GM21529 (cell line): ENCODE data around the gene SLC9A5.

ENCODE experiments used
- ATAC-seq: cut with Tn5 transposase; IDR thresholded peaks from one replicate; pipeline ENCODE4 v1.9.1; 2021; ENCODE audit not compliant: unreplicated experiment

SLC9A5 gene, protein sequence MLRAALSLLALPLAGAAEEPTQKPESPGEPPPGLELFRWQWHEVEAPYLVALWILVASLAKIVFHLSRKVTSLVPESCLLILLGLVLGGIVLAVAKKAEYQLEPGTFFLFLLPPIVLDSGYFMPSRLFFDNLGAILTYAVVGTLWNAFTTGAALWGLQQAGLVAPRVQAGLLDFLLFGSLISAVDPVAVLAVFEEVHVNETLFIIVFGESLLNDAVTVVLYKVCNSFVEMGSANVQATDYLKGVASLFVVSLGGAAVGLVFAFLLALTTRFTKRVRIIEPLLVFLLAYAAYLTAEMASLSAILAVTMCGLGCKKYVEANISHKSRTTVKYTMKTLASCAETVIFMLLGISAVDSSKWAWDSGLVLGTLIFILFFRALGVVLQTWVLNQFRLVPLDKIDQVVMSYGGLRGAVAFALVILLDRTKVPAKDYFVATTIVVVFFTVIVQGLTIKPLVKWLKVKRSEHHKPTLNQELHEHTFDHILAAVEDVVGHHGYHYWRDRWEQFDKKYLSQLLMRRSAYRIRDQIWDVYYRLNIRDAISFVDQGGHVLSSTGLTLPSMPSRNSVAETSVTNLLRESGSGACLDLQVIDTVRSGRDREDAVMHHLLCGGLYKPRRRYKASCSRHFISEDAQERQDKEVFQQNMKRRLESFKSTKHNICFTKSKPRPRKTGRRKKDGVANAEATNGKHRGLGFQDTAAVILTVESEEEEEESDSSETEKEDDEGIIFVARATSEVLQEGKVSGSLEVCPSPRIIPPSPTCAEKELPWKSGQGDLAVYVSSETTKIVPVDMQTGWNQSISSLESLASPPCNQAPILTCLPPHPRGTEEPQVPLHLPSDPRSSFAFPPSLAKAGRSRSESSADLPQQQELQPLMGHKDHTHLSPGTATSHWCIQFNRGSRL

DNA sequence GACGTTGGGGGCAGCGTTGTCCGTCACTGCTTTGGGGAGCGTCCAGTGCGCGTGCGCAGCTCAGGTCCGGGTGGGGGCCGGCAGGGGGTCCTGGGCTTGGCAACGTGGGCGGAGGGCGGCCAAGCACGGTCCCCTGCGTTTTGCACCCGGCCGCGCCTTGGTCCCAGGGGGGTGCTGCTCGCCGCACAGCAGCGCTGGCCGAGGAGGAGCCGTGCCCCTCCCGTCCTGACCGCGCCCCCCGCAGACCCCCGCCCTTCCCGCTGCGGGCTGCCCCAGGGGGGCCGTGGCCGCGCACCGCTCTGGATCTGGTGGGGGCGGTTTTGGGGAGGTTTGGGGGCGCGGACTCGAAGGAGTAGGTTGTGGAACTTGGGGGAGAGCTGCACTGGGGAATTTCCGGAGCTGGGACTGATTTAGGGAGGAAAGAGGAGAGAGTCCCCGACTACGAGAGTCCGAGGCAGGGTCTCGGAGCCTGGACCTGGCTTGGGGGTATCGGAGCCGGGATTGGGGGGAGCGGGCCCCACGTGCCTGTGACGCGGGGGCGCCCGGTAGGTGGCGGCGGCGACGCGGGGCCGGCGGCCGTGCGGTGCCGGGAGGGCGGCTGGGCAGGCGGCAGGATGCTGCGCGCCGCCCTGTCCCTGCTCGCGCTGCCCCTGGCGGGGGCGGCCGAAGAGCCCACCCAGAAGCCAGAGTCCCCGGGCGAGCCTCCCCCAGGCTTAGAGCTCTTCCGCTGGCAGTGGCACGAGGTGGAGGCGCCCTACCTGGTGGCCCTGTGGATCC lies at the start of gene SLC9A5:
Gene SLC9A5, plus strand, starts transcription at position 579 of the 777 bp plus-strand sequence. Its CDS starts 36 bp downstream, at position 615.
- no peak for ATAC-seq

DNA sequence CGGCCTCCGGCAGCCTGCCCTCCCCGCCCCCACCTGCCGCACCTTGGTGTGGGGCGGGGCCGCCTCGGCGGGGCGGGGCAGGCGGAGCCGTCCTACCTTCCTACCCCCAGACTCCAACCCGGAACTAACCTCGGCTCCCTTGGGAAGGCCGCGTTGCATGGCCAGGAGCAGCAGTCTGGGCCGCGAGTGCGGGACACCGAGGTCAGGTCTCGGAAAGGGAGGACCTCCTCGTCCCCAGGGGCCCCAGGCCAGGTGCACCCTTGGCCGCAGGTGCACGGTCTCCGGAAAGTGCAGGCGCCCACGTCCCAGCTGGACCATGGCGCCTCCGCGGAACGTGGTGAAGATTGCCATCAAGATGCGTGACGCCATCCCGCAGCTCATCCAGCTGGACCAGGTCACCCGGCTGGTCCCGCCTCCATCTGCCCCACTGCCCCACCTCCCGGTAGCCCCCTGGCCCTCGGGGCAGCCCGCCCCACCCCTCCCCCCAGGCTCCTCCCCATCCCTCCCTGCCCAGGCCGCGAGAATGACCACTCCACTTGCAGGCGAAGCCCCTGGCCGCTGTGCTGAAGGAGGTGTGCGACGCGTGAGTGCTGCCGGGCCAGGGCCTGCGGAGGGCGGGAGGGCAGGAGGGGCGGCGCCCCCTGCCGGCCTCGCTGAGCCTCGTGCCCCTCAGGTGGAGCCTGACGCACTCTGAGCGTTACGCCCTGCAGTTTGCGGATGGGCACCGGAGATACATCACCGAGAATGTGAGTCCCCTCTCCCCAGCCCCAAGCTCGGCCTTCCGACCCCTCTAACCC lies 49.6 kb upstream of the SLC9A5 start, which contains the start of gene ELMO3:
Gene ELMO3, plus strand, starts transcription at position 121 of the 797 bp plus-strand sequence. Its CDS starts 196 bp downstream, at position 317.
- no peak for ATAC-seq

DNA sequence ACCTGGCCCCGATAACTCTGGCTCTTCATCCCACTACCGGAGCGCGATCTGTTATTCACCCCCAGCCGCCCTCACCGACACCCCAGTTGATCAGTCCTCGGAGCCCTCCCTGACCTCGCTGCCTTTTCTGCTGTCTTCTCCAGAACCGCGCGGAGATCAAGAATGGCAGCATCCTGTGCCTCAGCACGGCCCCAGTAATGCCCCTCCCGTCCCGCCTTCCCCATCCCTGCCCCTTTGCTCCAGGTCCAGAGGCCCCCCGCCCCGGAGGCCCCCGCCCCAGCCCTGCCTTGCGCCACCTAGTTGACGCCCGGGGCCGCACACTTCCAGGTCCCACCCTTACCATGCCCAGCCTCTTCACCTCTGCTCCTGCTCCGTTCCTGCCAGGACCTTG lies 49.0 kb upstream of the SLC9A5 start:
- ATAC-seq = no peak

DNA sequence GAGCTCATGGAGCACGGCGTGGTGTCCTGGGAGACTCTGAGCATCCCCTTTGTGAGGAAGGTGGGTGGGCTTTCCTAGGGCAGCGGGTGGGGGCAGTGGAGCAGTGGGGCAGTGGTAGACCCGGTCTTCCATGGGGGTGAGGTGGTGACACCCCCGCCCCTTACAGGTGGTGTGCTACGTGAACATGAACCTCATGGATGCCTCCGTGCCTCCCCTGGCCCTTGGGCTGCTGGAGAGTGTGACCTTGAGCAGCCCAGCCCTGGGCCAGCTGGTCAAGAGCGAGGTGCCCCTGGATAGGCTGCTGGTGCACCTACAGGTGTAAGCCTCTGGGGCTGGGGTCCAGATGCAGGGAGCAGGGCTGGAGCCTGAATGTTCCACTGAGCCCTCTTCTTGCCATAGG lies 48.3 kb upstream of the SLC9A5 start:
- no peak for ATAC-seq

DNA sequence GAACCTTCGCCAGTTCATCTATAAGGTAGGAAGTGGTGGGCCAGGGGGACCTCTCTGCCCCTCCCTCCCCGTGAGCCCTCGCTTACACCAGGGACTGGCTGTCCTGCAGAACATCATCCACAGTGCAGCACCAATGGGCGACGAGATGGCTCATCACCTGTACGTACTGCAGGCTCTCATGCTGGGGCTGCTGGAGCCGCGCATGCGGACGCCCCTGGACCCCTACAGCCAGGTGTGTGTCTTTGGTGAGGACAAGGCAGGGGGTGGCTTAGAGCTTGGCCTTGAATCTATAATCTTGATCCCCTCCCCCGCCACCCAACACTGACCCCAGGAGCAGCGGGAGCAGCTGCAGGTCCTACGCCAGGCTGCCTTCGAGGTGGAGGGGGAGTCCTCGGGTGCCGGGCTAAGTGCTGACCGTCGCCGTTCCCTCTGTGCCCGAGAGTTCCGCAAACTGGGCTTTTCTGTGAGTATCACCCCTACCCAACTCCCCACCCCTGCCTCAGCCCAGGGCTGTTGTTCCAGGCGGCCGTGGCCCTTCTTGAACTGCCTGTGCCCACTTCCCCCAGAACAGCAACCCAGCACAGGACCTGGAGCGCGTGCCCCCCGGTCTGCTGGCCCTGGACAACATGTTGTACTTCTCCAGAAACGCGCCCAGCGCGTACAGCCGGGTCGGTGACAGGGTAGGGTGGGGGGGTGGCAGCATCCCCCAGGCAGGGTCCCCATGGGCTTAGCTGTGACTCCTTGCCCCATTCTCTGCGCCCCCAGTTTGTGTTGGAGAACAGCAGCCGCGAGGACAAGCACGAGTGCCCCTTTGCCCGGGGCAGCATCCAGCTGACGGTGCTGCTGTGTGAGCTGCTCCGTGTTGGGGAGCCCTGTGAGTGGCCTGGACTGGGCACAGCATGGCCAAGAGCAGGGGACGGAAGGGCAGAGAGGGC lies 47.1 kb upstream of the SLC9A5 start:
- ATAC-seq = no peak

DNA sequence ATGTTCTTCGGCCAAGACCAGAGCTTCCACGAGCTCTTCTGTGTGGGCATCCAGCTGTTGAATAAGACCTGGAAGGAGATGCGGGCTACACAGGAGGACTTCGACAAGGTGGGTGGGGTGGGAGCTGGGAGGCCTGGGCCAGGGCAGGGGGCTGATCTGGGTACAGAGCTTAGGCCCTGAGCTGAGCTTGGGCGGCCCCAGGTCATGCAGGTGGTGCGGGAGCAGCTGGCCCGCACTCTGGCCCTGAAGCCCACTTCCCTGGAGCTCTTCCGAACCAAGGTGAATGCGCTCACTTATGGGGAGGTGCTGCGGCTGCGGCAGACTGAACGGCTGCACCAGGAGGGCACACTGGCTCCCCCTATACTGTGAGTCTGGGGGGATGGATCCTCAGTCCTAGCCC lies 46.4 kb upstream of the SLC9A5 start:
- ATAC-seq = no peak

DNA sequence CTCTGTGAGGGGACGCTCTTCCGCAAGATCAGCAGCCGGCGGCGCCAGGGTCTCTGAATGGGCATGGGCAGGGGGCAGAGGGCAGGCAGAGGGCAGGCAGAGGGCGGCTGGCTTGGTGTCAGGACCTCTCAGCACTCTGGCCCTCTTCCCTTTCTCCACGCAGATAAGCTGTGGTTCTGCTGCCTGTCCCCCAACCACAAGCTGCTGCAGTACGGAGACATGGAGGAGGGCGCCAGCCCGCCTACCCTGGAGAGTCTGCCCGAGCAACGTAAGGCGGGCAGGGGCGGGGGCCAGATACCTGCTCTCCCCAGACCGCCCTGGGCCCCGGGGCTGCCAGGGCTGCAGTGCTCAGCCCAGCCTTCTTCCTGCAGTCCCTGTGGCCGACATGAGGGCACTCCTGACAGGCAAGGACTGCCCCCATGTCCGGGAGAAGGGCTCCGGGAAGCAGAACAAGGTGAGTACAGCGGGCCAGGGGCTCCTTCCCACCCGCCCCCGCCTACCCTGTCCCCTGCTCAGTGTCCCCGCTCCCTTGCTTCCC lies 45.8 kb upstream of the SLC9A5 start:
- ATAC-seq = no peak

DNA sequence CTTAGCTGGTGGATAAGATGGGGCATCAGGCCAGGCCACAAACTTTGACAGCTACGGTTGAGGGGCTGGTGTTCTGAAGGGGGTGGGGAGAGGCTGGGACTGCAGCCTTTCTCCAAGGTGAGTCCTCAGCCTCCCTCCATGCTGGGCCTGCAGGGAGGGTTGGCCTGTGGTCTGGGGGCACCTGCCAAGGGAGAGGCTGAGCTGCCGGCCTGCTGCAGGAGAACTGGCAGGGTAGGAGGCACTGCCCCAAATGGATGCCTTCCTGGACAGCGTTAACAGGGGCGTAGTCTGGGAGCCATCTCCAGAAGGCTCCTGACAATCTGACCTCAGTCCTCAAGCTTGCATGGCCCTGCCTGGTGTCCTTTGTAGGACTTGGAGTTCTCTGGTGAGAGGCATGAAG lies 44.7 kb upstream of the SLC9A5 start:
- ATAC-seq = no peak

DNA sequence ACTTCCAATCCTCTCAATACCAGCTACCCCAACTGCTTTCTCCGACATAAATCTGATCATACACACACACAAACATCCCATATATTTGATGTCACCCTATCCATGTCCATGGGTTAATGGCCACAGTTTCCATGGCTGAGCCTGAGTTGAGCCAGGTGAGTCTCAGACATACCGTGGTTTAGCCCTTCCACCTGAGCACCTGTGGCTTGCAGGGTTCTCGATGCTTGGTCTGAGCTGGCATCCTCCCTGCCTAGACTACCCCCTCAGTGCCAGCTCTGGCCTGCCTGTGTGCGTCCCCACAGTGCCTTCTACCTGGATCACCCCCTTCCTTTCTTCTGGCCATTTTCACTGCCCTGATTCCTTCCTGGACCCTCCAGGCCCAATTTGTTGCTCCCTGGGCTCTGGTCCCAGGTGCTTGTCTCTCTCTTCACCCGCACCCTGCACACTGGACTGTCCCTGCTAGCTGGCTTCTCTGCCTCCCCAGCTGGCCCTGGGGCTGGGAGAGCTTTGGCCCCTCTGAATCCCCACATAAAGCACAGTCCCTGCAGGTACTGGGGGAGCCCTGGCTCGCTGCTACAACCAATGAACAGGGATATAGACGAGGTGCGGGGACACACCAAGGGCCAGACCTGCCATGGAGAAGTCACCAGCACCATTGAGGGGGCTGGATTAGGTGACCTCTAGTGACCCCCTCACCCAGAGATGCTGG lies 42.5 kb upstream of the SLC9A5 start:
- no peak for ATAC-seq

DNA sequence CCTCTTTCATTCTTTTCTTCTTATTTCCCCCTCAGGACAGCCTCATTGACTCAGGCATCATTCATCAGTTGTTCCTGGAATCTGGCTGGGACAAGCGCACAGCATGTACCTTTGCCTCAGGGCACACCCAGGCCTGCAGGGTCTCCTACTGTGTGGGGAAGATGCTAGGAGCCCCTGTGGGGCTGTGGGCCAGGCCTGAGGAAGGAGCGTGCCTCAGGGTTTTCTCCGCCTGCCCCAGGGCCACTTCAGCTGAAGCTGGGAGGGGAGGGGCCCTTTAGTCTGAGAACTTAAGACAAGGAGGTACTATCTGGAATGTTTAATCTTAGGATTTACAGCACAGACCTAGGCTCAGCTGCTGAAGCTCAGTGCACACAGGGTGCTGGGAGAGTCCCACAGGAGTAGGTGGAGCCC lies 41.9 kb upstream of the SLC9A5 start:
- no peak for ATAC-seq

DNA sequence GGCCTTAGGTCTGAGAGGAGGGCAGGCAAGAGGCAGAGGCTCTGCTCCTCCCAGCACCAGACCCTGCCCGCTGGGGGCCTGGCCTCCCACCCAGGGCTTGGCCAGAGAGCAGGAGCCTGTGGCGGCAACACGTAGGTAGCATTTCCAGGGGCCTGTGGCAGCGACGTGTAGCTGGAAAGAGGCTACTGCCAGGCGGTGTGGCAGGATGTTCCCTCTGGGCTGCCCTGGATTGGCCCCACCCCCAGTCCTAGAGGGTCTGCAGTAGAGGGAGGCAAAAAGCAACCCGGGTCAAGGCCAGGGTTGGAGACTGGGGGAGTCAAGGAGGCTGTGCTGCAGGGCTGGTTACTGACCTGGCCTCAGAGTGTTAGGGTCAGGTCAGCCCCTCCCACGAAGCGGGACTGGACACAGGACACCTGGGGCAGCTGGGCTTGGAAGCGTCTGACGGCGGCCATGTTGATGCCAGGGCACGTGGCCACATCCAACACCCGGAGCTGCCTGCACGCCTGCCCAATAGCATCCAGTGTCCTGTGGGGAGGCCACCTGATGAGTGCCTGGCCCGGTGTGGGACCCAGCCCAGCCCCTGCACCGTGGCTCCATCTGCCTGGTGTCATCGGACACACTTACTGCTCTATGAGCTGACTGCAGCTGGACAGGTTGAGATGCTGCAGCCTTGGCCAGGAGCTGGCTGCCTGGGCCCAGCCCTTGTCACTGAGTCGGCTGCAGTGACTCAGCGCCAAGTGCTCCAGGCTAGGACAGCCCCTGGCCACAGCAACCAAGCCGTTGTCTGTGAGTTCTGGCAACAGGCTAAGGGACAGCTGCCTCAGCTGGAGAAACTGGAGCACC lies 41.3 kb upstream of the SLC9A5 start:
- ATAC-seq = no peak

DNA sequence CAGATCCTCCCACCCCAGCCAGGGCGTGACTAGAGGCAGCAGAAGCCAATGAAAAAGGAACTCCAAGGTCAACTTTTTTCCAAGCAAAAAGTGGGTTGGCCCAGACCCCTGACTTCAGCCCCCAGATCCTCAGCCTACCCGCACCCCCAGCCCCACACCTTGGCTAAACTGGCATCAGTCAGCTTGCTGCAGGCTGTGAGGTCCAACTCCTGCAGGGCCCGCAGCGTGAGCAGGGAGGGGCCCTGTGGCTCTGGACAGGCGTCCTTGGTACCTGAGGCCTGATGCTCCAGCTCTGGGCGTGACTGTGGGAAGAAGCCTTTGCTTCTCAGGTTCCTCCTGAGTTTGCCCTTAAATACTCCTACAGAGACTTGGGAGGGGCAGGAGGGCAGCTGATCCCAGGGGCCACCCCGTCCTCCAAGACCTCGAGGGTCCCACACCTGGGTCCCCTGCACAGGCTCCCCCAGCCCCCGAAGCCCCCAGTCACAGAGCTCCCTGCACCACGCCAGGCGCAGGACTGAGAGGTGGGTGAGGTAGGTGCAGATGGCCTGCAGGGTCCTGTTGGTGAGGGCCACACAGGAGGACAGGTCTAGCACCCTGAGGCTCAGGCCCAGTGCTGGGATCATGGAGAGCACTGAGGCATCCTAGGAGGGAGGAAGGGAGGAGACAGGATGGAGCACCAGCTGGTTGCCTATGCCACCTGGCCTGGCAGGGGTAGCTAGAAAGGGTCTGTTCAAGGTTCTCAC lies 40.5 kb upstream of the SLC9A5 start:
- no peak for ATAC-seq

DNA sequence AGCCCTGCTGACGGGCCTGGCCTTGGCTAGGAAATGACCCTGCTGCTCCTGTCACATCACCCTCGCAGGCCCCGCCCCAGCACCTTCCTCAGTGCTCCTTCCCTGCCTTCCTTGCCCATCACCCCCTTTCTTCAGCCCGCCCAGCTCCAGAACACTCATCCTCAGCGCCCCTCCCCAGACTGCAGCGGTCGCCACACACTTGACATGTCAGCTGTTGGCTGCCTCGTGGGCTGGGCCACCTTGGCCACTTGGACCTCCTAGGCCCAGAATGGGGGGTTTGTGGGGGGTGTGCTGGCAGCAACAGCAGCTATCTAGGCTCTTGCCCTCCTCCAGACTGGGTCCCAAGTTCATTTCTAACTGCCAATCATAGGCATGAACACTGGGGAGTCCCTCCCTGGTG lies 39.2 kb upstream of the SLC9A5 start:
- ATAC-seq = no peak

DNA sequence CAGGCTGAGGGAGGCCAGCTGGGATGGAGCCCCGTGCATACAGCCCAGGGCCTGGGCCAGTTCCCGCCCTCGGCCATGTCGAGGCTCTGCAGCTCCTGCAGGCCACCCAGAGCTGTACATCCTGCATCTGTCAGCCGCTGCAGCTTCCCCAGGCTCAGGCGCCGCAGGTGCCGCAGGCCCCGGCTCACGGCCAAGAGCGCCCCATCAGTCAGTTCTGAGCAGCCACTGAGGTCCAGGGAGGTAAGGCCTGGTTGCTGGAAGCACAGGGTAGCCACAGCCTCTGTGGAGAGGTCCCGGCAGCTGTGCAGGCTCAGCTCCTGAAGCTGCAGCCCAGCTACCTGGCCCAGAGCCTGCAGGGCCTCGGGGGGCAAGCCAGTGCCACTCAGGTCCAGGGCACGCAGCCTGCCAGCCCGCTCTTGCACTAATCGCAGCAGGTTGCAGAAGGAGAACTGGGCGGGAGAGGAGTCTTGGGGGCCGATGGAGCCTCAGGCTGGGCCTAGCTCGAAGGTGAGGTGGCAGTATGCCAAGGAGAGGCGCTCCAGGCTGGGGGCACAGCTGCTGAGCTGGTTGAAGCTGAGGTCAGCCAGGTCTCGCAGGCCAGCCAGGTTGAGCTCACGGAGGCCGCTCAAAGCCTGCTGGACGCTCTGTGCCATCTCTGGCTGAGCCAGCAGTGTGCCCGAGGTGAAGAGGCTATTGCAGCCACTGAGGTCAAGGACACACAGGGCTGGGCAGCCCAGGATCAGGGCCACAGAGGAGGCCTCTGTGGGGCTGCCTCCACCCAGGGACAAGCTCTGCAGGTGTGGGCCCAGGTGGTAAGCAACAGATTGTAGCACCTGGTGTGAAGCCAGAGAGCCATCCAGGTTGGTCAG lies 38.5 kb upstream of the SLC9A5 start:
- no peak for ATAC-seq

DNA sequence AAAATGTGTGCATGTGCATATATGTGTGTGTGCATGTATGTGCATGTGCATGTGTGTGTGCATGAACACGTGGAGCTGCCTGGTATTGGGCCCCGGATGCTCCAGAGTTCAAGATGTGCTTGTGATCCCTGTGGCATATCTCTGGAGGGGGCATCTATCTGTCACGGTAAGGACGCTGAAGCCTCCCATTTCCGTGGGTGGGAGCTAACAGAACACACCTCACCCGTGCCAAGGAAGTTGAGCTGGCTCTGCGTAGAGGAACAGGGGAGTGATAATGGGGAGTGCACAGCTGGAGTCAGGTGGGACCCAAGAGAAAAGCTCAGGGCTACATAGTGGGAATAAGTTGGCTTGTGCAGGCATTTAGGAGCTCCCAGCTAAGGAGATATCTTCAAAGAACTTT lies 37.1 kb upstream of the SLC9A5 start:
- ATAC-seq = no peak

DNA sequence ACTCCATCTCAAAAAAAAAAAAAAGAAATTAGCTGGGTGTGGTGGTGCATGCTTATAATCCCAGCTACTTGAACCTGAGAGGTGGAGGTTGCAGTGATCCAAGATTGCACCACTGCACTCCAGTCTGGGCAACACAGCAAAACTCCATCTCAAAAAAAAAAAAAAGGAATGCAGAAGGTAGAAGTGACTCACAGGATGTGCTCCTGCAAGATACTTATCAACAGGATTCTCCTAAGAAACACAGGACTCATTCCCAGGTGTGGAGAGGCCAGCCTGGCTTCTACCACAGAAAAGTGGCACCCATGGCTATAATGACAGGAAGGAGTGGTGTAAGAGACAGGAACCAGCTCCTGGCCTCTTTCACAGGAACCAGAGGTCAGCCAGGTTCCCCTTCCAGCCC lies 36.0 kb upstream of the SLC9A5 start:
- ATAC-seq = no peak
